GF-D8 (cell line): ENCODE results near the gene EPHA1.
A peak's percentile ranks its signal among the peaks of the same experiment; 100 is the strongest.
"Not testable (repeated sequence)": the region's sequence is repeated elsewhere in the genome, so short reads cannot be mapped to it uniquely, and the experiment has no call there.

ENCODE experiments used
- DNase-seq: peaks from one replicate; lab custom pipeline; 2025; lab: John Stamatoyannopoulos, UW

The EPHA1 gene

DNA sequence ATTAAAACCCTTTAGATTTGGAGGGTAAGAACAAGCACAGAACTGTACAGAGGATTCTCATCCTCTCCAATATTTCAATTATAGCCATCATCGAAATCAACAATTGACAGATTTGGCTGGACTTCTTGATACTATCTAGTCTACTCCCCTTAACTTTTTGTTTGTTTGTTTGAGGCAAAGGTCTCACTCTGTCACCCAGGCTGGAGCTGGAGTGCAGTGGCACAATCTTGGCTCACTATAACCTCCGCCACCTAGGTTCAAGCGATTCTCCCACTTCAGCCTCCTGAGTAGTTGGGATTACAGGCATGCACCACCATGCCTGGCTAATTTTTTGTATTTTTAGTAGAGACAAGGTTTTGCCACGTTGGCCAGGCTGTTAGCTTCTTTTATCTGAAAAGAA lies 6.4 kb downstream of the EPHA1 start:
- DNase-seq, result not testable (repeated sequence)

DNA sequence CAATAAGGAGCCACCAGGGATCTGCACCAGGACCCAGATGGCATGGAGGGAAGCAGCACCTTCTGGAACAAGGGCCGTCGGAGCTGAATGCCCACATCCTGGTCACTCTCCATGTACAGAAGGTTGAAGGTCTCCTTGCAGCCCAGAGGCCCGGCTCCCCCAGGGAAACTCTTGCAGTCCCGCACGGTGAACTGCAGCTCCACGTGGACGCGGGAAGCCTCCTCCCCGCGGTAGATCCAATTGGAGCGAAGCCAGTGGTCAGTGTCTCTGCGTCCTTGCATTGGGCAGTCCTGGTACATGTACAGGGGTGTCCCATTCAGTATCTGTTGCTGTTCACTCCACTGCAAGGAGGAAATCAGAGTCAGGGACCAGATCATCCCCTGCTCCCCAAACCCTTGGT lies 7.4 kb downstream of the EPHA1 start:
- DNase-seq, result no peak

DNA sequence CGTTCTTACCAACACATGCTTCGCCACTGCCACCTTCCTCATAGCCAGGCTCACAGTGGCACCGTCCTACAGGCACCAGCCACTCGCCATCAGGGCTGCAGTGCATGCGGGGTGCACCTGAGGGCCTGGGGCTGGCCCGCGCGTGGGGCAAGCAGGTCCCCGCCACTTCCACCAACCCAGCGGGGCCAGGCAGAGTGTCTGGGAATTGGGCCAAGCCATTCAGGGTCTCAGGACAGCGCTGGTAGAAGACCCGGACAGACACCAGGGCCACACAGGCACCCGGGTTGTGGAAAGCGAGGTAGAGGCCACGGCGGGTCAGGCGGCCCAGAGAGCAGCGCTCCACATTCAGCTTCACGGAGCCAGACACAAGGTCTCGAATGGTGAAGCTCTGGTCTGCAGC lies 9.0 kb downstream of the EPHA1 start:
- DNase-seq, result no peak

DNA sequence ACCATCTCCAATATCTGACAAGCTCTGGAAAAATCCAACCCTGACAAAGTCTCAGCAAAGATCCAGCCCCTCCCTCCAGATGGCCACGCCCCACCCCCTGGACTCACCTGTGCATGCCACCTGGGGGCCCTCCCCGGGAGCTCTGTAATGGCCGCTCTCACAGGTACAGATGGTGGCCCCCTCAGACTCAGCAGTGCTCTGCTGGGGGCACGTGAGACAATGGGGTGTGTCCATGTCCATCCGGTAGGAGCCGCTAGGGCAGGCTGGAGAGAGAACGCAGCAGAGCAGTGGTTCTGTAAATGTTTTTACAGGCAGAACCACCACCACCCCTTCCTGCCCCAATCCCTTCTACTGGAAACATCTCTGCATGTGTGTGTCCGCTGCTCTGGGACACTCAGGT lies 9.5 kb downstream of the EPHA1 start:
- no peak for DNase-seq

DNA sequence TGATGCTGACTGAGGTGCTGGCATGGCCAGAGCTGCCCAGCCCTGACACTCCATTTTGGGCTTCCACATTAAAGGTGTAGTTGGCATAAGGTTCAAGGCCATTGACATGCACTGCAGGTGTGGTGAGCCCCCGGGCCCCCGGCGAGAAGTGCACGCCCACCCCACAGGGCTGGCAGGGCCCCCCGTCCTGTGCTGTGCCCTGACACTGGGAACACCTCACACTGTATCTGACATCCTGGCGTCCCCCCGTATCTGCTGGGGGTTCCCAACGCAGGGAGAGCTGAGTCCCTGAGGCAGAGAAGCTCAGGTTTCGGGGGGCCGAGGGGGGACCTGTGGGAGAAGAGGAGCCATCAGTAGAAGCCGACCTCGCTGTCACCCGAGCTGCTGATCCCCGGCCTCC lies 10.0 kb downstream of the EPHA1 start:
- DNase-seq, result no peak

DNA sequence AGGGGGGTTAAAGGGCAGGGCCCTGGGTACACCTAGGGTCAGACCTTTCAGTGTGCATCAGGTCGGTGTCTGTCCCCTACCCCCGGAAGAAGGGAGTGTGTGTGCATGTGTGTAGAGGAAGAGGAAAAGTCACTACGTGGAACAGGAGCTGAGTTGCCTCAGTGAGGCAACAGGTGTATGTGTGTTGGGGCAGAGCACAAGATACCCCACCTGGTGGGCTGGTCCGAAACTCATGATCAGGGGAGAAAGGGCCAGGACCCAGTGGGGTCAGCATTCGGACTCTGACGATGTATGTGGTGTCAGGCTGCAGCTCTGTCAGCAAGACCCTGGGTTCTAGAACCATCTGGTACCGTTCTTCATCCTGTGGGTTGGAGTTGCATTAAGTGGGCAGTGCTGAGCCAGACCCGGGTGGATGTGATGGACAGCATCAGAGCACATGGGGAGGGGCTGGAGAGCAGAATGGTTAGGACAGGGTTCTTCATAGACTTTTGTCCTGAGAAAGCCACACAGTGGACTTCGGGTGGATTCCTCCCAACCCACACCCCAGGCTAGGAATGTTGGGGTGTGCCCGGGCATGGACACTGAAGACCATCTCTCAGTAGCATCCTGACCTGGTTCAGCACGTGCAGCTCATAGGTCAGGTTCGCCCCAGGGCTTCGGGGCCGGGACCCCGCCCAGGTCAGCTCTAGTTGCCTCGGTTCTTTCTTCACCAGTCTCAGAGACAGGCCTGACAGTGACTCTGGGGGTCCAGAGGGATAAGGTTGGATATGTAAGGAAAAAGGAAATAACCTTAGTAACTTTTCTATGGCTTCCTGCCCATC lies 10.7 kb downstream of the EPHA1 start:
- DNase-seq, result no peak

DNA sequence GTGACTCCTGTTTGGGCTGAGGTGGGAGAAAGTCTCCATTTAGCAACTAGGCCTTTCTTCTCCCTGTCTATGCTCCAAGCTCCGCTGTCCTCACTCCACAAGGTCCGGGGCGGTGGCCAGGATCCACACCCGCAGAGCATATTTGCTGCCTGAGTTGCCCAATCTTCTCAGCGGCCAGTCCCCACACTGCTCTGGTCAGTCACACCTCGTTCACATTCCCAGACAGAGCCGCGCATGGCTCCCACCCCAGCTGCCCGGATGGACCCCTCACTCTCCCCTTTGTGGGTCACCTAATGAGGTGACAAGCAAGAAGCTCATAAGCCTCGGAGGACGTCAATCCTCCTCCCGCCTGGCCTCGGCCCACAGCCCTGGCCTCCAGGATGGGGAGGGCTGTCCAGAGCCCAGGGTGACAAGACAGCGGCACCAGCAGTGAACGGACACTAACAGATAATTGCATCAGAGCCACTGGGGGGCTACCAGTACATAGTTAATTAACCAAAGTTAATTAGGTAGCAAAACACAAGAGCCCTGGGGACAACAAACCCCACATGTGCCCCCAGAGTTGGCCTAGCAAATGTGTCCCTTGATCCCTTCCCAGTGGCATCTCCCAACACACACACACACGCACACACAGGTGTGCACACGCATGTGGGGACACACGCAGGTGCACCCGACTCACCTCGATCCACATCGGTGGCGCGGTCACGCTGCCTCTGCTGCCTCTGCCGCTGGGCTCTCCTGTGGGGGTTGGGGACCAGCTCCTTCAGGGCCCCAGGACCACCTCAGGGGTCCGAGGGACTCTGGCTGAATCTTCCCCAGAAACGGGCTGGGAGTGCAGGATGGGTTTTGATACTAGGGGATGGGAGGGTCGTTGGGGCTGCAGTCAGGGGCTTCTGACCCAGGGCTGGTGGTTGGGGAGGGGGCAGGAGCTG lies 11.8 kb downstream of the EPHA1 start:
- no peak for DNase-seq

DNA sequence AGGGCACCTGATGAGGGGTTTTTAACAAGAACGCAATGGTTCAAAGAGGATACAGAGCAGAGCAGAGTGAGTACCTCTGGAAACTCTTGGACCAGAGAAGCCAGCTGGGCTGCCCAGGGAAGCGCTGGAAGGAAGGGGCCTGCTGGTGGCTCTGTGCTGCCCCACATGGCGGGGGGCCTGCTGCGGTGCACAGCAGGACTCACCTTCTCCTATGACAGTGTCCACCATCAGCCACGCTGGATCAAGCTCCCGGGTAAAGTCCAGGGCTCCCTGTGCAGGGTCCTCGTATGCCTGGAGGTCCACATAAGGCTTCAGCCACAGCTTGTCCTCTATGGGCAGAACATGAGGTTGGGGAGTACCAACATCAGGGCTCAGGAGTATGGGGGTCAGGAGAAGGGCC lies 12.5 kb downstream of the EPHA1 start:
- DNase-seq, result no peak

DNA sequence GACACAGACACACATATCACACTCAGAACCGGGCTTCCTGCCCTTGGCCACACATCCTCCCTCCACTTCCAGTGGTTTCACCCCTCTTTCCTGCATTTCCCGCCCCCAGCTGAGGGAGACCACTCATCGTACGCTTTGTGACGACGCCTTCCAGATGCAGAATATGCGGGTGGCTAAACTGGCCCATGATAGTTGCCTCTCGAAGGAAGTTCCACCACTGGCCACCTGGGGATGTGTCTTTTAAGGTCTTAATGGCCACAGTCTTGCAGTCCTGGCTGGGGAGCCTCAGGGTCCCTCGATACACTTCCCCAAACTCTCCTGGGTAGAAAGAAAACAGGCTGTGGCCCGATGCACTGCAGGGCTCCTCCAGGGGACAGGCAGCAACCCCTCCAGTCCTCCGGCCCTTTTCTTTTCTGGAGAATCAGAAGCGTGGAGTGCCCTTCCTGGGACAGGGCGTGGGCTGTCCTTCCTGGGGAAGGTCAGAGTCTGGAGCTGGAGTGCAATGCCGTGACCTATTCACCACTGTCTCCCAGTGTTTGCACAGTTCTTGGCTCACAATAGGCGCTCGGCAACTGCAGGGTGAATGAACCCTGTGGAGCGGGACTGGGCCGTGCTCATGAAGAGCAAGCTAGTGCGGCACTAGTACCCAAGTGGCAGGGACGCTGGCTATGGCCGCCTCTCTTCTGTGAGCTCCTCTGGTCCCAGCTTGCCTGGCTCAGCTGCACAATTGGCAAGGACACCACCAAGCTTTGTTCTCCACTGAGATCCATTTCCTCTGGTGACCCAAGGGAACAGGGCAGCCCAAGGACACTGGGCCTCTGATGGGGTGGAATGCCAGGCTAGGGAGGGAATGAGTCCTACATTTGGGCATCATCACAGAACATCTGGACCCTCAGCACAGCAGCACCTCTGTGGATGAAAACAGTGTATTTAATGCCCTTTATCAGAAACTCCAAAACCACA lies 13.2 kb downstream of the EPHA1 start:
- peak; percentile 27 for DNase-seq

DNA sequence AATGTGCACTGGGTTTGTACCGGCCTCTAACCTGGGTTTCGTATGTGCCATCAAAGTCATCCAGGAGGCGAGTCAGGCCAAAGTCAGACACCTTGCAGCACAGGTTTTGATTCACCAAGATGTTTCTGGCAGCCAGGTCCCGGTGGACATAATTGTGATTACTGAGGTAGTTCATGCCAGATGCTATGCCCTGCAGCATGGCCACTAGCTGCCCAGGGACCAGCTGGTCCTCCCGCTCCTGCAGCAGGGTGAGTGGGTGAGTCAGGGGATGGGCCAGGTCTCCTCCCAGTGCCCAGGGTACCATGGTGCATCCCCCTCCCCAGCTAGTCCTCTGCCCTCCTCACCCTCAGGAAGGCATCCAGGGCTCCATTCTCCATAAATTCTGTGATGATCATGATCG lies 13.9 kb downstream of the EPHA1 start:
- DNase-seq, result no peak

DNA sequence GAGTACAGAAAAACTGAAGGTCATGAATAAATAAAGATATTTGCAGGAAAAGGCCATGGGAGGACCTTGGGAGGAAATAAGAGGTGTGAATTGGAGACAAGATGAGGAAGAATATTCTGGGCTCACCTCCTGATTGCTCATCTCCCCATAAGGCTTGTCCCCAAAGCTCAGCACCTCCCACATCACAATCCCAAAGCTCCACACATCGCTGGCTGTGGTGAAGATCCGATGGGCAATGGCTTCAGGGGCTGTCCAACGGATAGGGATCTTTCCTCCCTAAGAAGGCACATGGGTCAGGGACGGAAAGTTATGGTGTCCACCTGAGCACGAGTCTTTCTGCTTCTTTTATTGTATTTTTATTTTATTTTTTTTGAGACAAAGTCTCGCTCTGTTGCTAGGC lies 14.6 kb downstream of the EPHA1 start:
- no peak for DNase-seq

DNA sequence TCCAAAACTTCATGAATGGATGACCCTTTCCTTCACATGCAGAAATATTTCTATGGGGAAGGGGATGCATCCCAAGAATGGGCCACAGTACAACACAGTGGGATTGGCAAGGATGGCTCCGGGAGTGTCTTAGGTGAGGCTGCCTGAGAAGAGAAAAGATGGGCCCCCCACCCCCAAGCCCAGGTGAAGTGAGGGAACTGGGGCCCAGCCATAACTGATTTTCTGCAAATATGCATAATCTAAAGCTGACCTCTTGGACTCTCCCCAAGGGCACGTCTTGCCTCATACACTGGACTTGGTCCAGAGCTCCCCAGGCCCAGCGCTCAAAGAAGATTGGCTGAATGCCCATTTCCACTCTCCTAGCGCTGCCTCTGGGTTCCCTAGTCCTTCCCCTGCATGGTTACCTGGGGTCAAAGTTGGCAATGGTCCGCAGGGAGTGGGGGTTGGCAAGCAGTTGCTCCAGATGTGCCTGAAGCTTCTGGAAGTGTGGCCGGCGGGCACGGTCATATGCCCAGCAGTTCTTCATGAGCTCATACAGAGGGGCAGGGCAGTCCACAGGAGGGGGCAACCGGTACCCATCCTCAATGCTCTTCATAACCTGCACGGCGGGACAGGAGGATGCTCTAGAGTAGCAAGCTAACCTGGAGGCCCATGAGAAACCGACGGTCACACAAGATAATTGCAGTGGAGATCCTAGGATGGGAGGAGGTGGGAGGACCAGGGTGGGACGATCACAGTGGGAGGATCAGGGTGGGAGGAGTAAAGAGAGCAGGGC lies 15.2 kb downstream of the EPHA1 start:
- DNase-seq, result no peak

DNA sequence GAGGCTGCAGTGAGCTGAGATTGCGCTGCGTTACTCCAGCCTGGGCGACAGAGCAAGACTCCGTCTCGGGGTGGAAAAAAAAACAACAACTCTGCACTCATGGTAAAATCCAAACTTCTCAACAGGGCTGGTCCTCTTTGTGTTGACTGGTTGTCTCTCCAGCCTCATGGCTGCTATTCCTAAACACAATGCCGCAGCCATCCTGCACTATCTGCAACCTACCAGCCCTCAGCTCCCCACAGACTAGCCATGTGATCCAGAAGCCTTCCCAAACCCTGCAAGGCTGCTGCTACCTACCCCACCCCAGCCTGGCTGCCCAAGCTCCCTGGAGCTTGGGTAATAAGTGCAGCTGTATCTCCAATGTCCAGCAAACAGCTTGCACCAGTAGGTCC lies 15.8 kb downstream of the EPHA1 start:
- no peak for DNase-seq

DNA sequence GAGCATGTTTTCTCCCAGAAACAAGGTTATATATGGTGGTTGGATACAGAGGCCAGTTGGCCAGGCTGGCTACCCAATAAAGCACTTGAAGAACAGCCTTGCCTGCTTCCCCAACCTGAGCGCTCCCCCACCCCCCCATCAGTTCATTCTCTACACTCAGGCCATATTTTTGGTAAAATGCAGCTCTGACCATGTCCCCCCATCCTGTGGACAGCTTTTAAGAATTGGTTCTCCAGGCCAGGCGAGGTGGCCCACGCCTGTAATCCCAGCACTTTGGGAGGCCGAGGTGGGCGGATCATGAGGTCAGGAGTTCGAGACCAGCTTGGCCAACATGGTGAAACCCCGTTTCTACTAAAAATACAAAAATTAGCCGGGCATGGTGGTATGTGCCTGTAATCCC lies 16.2 kb downstream of the EPHA1 start:
- DNase-seq, result not testable (repeated sequence)

DNA sequence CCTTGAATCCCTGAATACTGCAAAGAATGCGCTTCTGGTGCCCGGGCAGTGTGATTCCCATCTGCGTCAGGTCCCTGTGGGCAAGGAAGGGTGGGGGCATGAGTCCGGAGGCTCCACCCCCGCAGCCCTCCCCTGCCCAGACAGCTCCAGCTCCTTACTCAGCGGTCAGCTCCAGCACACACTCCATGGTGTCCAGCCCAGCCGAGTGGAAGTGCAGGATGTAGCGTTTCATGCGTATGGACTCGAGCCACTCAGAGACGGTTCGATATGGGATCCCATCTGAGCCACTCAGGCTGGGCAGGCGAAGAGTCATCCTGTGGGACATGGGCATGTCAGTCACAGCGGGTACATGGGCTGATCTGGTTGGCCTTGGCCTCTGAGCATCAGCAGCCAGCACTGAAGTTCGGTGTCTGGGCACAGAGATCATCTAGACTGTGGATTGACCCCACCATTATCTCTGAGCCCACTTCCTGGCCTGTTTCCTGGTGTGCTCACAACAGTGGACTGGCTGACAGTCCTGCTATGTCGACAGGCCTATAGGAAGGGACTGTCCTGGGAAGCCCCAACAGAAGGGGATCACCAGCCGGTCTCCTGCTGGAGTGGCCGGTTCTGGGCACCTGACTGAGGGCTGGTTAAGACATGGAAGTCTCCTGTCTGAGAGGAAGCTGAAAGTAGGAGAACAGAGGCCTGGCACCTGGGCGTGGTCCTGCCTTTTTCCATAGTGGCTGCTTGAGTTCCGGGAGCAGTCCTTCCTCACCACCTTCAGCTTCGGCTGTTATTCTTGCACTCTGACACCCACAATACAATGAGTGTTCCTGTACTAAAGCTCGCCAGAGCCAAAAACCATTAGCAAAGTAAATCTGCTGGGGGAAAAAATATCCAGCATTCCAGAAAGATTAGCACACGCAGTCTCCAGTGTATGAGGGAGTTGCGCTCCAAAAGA lies 16.9 kb downstream of the EPHA1 start:
- DNase-seq, result no peak

DNA sequence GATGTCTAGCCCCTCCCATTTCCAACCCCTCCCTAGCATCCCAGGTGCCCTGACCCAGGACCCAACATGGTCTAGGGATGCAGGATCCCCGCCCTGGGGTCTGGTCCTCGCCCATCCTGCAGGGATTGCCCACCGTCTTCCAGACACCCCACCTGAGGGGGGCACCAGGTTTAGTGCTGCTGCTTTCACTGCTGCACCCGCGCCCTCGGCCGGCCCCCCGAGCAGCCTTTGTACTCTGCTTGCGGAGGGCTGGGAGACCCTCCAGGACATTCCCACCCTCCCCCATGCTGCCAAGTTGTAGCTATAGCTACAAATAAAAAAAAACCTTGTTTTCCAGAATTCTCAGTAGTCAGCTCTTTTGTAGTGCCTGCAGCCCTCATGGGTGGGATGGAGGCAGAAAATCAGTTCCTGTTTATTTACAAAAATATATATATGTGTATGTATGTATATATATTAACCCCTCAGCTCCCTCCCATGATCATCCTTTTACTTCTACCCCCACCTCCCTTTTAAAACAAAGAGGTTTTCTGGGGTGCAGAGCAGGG lies 17.8 kb downstream of the EPHA1 start:
- no peak for DNase-seq

DNA sequence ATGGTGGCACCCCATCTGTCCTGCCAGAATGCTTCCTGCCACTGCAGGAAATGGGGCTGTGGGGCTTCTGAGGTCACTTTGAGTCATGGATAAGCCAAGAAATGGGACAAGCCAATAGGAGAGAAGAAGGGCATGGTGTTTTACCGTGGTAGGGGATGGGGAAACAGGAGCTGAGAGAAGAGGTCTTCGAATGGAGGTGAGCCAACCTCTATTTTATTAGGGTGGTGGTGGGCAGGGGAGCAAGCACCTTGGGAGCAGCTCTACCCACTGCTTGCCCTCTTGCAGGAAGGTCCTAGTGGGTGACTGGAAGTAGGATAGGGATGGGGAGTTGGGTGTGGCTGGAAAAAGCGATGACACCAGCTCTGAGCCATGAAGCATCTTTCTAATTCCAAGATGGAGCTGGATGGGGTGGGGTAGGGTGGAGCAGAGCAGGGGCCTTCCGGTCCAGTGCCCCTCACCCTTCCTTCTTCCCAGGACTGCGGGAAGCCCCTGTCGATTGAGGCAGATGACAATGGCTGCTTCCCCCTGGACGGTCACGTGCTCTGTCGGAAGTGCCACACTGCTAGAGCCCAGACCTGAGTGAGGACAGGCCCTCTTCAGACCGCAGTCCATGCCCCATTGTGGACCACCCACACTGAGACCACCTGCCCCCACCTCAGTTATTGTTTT lies 18.4 kb downstream of the EPHA1 start:
- DNase-seq, result no peak

DNA sequence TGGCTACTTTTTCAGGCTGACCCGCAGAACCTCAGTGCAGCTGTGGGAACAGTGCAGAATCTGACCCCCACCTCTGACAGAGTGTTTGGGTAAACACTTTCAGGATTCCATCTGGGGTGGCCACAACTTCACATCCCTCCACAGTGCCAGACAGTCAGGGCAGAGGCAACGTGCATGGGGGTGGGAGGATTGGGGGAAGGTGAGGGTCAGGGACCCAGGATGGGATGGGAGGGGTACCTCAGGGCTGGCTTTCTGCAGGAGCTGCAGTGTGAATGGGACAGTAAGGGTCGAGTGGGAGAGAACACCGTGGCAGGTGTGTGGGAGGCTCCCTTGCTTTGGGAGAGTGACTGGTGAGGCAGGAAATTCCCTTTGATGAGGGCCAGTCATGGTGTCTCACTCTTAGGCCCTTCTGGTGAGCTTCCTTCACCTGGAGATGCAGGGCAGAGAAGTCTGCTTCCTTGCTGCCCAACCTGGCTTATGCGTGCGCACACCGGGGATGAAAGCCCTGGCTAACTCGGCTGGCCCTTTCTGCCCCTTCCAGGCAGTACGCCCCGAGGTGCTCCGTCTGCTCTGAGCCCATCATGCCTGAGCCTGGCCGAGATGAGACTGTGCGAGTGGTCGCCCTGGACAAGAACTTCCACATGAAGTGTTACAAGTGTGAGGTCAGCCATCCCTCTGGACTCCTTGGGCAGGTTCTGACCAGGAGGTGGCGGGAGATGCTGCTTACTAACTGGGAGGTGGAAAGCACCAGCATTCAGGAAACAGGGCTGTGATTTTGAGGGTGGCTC lies 19.1 kb downstream of the EPHA1 start:
- no peak for DNase-seq
